Measurements from ENCODE around the gene AP3S2. TPM values are rescaled to one million over a fixed set of nuclear protein-coding genes. Genes with fewer than 3 reads are reported as not detected.

The AP3S2 gene
- total and polyA plus RNA-seq, 7 donors: 18.0 to 74.3 (median 44.7) TPM

- intact Hi-C loops (cut with DNase I): no loop called here
- Histone ChIP-seq H3K9me3 (peaks cover 5% of the 10 kb centered on the region), H3K4me3 (no peak overlapping the region), H3K36me3 (ENCODE audit: insufficient read depth in 1 of 2, low read depth in 1 of 2) (no peaks in the 10 kb centered on the region), H3K27me3 (ENCODE audit: insufficient read depth in 3 of 3, low read length in 2 of 3) (no peaks in the 10 kb centered on the region), H3K27ac (no peak overlapping the region), H3K4me1 (no peaks in the 10 kb centered on the region)
- ATAC-seq: no peak
- no peak for DNase-seq
- no peak for TF ChIP-seq CTCF (IDR thresholded peaks at IDR 0.05)
Observed at GRCh38 chr15:89795996-89796395, 97.8 kb downstream of the AP3S2 start.

- intact Hi-C loops (cut with DNase I): no loop called here
- Histone ChIP-seq H3K27me3 (ENCODE audit: insufficient read depth in 3 of 3, low read length in 2 of 3) (no peaks in the 10 kb centered on the region), H3K36me3 (ENCODE audit: insufficient read depth in 1 of 2, low read depth in 1 of 2) (no peaks in the 10 kb centered on the region), H3K4me3 (no peak overlapping the region), H3K27ac (no peak overlapping the region), H3K9me3 (peaks cover 5% of the 10 kb centered on the region), H3K4me1 (no peaks in the 10 kb centered on the region)
- DNase-seq: no peak
- WGBS, 3 donors: 37 to 43% (median 40%) methylated on average over 5 of the region's 5 CpGs
- no peak for ATAC-seq
- TF ChIP-seq CTCF (IDR thresholded peaks at IDR 0.05): no peak
Observed at GRCh38 chr15:89794627-89795241, 99.1 kb downstream of the AP3S2 start.

- intact Hi-C loops (cut with DNase I): no loop called here
- no peak for ATAC-seq
- no peak overlapping the region for H3K27ac ChIP-seq
Observed at GRCh38 chr15:89792106-89792805, 101.5 kb downstream of the AP3S2 start.

GRCh38 chr15:89790661-89791060 is 103.1 kb downstream of the AP3S2 start:
- TF ChIP-seq CTCF (IDR thresholded peaks at IDR 0.05): no peak
- intact Hi-C loops (cut with DNase I): no loop called here
- WGBS, 3 donors: 82 to 87% (median 83%) methylated on average over 16 of the region's 16 CpGs
- Histone ChIP-seq H3K27me3 (ENCODE audit: insufficient read depth in 3 of 3, low read length in 2 of 3) (no peaks in the 10 kb centered on the region), H3K36me3 (ENCODE audit: insufficient read depth in 1 of 2, low read depth in 1 of 2) (no peaks in the 10 kb centered on the region), H3K4me3 (no peak overlapping the region), H3K9me3 (peaks cover under 1% of the 10 kb centered on the region), H3K27ac (no peak overlapping the region), H3K4me1 (no peaks in the 10 kb centered on the region)
- no peak for ATAC-seq
- peak in 1 of 2 donors; percentile 34 for DNase-seq

More at GRCh38 chr15:89792106-89792805, 101.5 kb downstream of the AP3S2 start:
- no peaks in the 10 kb centered on the region for H3K4me1 ChIP-seq
- WGBS, 3 donors: 93 to 96% (median 93%) methylated on average over 22 of the region's 22 CpGs
- H3K4me3 ChIP-seq: no peak overlapping the region
- H3K36me3 ChIP-seq (ENCODE audit: insufficient read depth in 1 of 2, low read depth in 1 of 2): no peaks in the 10 kb centered on the region
- DNase-seq: peak in 1 of 2 donors; percentile 43
- no peak for TF ChIP-seq CTCF (IDR thresholded peaks at IDR 0.05)
- H3K9me3 ChIP-seq: peaks cover 5% of the 10 kb centered on the region
- H3K27me3 ChIP-seq (ENCODE audit: insufficient read depth in 3 of 3, low read length in 2 of 3): no peaks in the 10 kb centered on the region

Measured in psoas muscle (tissue), 8 donors.